Endothelial cell of umbilical vein (primary cell): ENCODE results near the gene HMG20B. TPM values are rescaled to one million over a fixed set of nuclear protein-coding genes. Genes with fewer than 3 reads are reported as not detected.

Experiments
- BruUV-seq: library from RNA; stranded (reverse); fragments of 400-500 nt; replicated peaks from 2 replicates; lab custom pipeline; 2021; lab: Mats Ljungman, UMichigan
- CTCF ChIA-PET: fragments of 300-600, 350-600 bp; sonication (Branson Sonifier 250); formaldehyde crosslinking; loops from one replicate; lab custom pipeline; 2021; ENCODE audit warnings: antibody characterized with exemption, inconsistent platforms; lab: Charles Lee
- POLR2A ChIA-PET: fragments of 300-600, 350-600 bp; sonication (Branson Sonifier 250); formaldehyde crosslinking; loops from one replicate; lab custom pipeline; 2021; ENCODE audit warnings: antibody characterized with exemption, inconsistent platforms; lab: Charles Lee
- DNase-seq: peaks from one replicate; pipeline ENCODE4 v3.0.0-alpha.2; 2011; ENCODE audit warnings: low read depth, low spot score
- FAIRE-seq: peaks from 2 replicates; lab custom pipeline; 2011; peaks lifted over from hg19 to GRCh38; lab: Jason Lieb, UNC
- H2AFZ ChIP-seq: 2 replicates; pipeline ENCODE4 v1.6.0; 2012; ENCODE audit warnings: low read depth, low read length, control low read depth, inconsistent platforms
- H3K27ac ChIP-seq: 2 replicates; pipeline ENCODE4 v1.5.1; 2011; ENCODE audit warnings: low read depth, mild to moderate bottlenecking, control low read depth, low read length, moderate library complexity; ENCODE audit not compliant: insufficient read depth
- H3K27me3 ChIP-seq, 2 experiments: 2 replicates each; pipeline versions ENCODE4 v1.6.0 to v1.6.1; 2011; ENCODE audit warnings: low read length in 2 of 2, mixed read lengths in 1 of 2; ENCODE audit not compliant: control insufficient read depth in 2 of 2, insufficient read depth in 2 of 2
- H3K36me3 ChIP-seq, 2 experiments: 2 replicates in 1 of 2; 3 replicates in 1 of 2; pipeline ENCODE4 v1.5.1; 2011; ENCODE audit warnings: low read length in 2 of 2, mild to moderate bottlenecking in 1 of 2, moderate library complexity in 1 of 2; ENCODE audit not compliant: control insufficient read depth in 2 of 2, insufficient read depth in 2 of 2; ENCODE audit errors: extremely low read depth in 1 of 2
- H3K4me1 ChIP-seq: 3 replicates; pipeline ENCODE4 v1.5.1; 2011; ENCODE audit warnings: mild to moderate bottlenecking, low read length; ENCODE audit not compliant: control insufficient read depth, insufficient read depth; ENCODE audit errors: extremely low read depth
- H3K4me2 ChIP-seq: 2 replicates; pipeline ENCODE4 v1.6.1; 2011; ENCODE audit warnings: low read length, control low read depth, mixed read lengths; ENCODE audit not compliant: insufficient read depth
- H3K4me3 ChIP-seq, 3 experiments: fragments of 200-600 bp in 1 of 3; sonication (generic), shearing (Covaris generic) in 1 of 3; replicated peaks in 1 of 3; 2 replicates each; pipeline ENCODE4 v1.5.1; 2011 to 2016; ENCODE audit warnings: control low read depth in 3 of 3, low read length in 3 of 3, mild to moderate bottlenecking in 2 of 3, inconsistent platforms in 1 of 3, low read depth in 1 of 3, moderate library complexity in 1 of 3; ENCODE audit not compliant: insufficient read depth in 1 of 3
- H3K79me2 ChIP-seq: 2 replicates; pipeline ENCODE4 v1.6.0; 2012; ENCODE audit warnings: low read length, inconsistent platforms; ENCODE audit not compliant: control insufficient read depth, insufficient read depth
- H3K9ac ChIP-seq: replicated peaks from 2 replicates; pipeline ENCODE3; 2011; ENCODE audit warnings: low read length, control low read depth; ENCODE audit not compliant: insufficient read depth; ENCODE audit errors: extremely low read depth
- H3K9me1 ChIP-seq: replicated peaks from 3 replicates; pipeline ENCODE4 v1.6.0; 2011; ENCODE audit warnings: mild to moderate bottlenecking, low read length; ENCODE audit not compliant: control insufficient read depth, insufficient read depth; ENCODE audit errors: extremely low read depth
- H3K9me3 ChIP-seq: replicated peaks from 2 replicates; pipeline ENCODE4 v1.5.1; 2012; ENCODE audit warnings: low read length, inconsistent platforms; ENCODE audit not compliant: control insufficient read depth, insufficient read depth
- H4K20me1 ChIP-seq: replicated peaks from 2 replicates; pipeline ENCODE3; 2011; ENCODE audit warnings: mild to moderate bottlenecking, low read length; ENCODE audit not compliant: control insufficient read depth, insufficient read depth; ENCODE audit errors: extremely low read depth
- EZH2 ChIP-seq: IDR thresholded peaks from 2 replicates; pipeline ENCODE4 v1.6.1; 2012; ENCODE audit warnings: borderline replicate concordance, low read depth, mild to moderate bottlenecking, moderate library complexity, low read length, inconsistent platforms; ENCODE audit not compliant: severe bottlenecking
- FOS ChIP-seq: IDR thresholded peaks from 2 replicates; pipeline ENCODE4 v1.6.1; 2011; ENCODE audit warnings: mild to moderate bottlenecking, low read length, moderate library complexity, borderline replicate concordance; ENCODE audit not compliant: insufficient read depth
- GATA2 ChIP-seq: IDR thresholded peaks from 2 replicates; pipeline ENCODE4 v1.7.0; 2011; ENCODE audit warnings: low read depth, mild to moderate bottlenecking, moderate library complexity, mixed read lengths, low read length; ENCODE audit not compliant: insufficient read length, insufficient read depth
- JUN ChIP-seq: IDR thresholded peaks from 2 replicates; pipeline ENCODE4 v1.6.1; 2011; ENCODE audit warnings: borderline replicate concordance, low read depth; ENCODE audit not compliant: insufficient read length, insufficient read depth
- MYC ChIP-seq: IDR thresholded peaks from one replicate; pipeline ENCODE4 v1.6.1; 2011; ENCODE audit warnings: mild to moderate bottlenecking, low read depth, low read length
- POLR2A ChIP-seq: IDR thresholded peaks from 2 replicates; pipeline ENCODE4 v1.6.1; 2012; ENCODE audit warnings: low read depth, mild to moderate bottlenecking, control low read depth, low read length
- POLR2AphosphoS5 ChIP-seq: IDR thresholded peaks from 2 replicates; pipeline ENCODE4 v1.6.1; 2012; ENCODE audit warnings: low read depth, mild to moderate bottlenecking, control low read depth, low read length, moderate library complexity; ENCODE audit not compliant: insufficient read depth
- dilution Hi-C: fragments of 300-500 bp; cut with MboI; formaldehyde crosslinking; loops from one replicate; pipeline ENCODE4 v1.15.0; 2019; ENCODE audit warnings: low sequenced_read_pairs; ENCODE audit not compliant: extremely low pct_ligation_motif_present
- intact Hi-C: fragments of 100-400 bp; cut with micrococcal nuclease; formaldehyde crosslinking; loops from one replicate; pipeline ENCODE4 v1.10.0; 2022
- polyA plus RNA-seq, 4 experiments: library from polyadenylated mRNA; depleted of rRNA in 3 of 4; stranded (reverse) in 3 of 4; unstranded in 1 of 4; fragments of >200 nt; gene quantifications; 2 replicates each; pipeline versions ENCODE4 v1.2.1 to v1.2.3, GENCODE V29; 2011 to 2012; ENCODE audit warnings: missing spikeins in 1 of 4
- total RNA-seq: library from RNA; stranded (reverse); gene quantifications from 2 replicates; pipeline ENCODE4 v1.2.3, GENCODE V29; 2021
- TF ChIP-seq, protein P1 (sequence below), 2 donors: IDR thresholded peaks; 1 replicate in 1 of 2; 2 replicates in 1 of 2; pipeline ENCODE4 v1.5.1; 2011; ENCODE audit warnings: low read length in 2 of 2, mild to moderate bottlenecking in 2 of 2, moderate library complexity in 2 of 2, control low read depth in 1 of 2, inconsistent platforms in 1 of 2, low read depth in 1 of 2; ENCODE audit not compliant: insufficient read depth in 1 of 2; ENCODE audit errors: extremely low read depth in 1 of 2
- TF ChIP-seq, protein P2 (sequence below): IDR thresholded peaks from 2 replicates; pipeline ENCODE4 v1.6.1; 2011; ENCODE audit not compliant: insufficient read depth, insufficient read length

HMG20B gene
- total and polyA plus RNA-seq, 2 donors (not counting 3 experiments of a cell fraction or from before 2014, with no cell fraction given) = 53.2 to 98.2 TPM

DNA sequence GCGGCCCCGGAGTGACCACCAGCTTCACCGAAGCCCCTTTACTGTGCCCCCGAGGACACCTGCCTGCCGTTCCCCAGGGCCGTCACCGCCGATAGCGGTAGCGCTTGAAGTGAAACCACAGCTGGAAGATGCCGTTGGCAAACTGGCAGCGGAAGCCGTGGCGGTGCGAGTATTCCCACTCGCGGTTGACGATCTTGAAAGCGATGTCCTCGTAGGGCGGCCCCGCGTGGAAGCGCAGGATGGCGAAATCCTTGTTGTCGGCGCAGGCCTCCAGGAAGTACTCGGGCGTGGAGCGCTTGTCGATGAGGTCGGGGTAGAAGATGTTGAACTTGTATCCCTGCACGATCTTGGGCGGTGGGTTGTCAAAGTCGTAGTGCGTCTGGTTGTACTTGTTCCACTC lies 39.1 kb downstream of the HMG20B start:
- intact Hi-C loops = no loop called here
- dilution Hi-C loops = no loop called here

More for the DNA sequence above, 39.1 kb downstream of the HMG20B start:
- TF ChIP-seq EZH2 (no peak), GATA2 (no peak), JUN (no peak), MYC (no peak), FOS (no peak), POLR2A (no peak), POLR2AphosphoS5 (no peak)
- TF ChIP-seq, protein P1, sequence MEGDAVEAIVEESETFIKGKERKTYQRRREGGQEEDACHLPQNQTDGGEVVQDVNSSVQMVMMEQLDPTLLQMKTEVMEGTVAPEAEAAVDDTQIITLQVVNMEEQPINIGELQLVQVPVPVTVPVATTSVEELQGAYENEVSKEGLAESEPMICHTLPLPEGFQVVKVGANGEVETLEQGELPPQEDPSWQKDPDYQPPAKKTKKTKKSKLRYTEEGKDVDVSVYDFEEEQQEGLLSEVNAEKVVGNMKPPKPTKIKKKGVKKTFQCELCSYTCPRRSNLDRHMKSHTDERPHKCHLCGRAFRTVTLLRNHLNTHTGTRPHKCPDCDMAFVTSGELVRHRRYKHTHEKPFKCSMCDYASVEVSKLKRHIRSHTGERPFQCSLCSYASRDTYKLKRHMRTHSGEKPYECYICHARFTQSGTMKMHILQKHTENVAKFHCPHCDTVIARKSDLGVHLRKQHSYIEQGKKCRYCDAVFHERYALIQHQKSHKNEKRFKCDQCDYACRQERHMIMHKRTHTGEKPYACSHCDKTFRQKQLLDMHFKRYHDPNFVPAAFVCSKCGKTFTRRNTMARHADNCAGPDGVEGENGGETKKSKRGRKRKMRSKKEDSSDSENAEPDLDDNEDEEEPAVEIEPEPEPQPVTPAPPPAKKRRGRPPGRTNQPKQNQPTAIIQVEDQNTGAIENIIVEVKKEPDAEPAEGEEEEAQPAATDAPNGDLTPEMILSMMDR (IDR thresholded peaks at IDR 0.05; ENCODE audit: extremely low read depth in 1 of 2, insufficient read depth in 1 of 2, low read depth in 1 of 2, low read length in 2 of 2) = no peak
- TF ChIP-seq, protein P2, sequence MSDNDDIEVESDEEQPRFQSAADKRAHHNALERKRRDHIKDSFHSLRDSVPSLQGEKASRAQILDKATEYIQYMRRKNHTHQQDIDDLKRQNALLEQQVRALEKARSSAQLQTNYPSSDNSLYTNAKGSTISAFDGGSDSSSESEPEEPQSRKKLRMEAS = no peak
- H3K27ac ChIP-seq = no peak overlapping the region
- no peak for FAIRE-seq
- H3K4me3 ChIP-seq = no peak overlapping the region
- POLR2A ChIA-PET = no interaction called here
- H3K36me3 ChIP-seq = peaks cover 0 to 15% of the 10 kb centered on the region in 2 experiments
- no peak overlapping the region for H3K9ac ChIP-seq
- H3K79me2 ChIP-seq = no peaks in the 10 kb centered on the region
- TSS peak; percentile 41 for BruUV-seq
- CTCF ChIA-PET = no interaction called here
- H3K4me1 ChIP-seq = peaks cover 20% of the 10 kb centered on the region
- H4K20me1 ChIP-seq = no peaks in the 10 kb centered on the region
- no peaks in the 10 kb centered on the region for H3K9me3 ChIP-seq
- H3K27me3 ChIP-seq = no peaks in the 10 kb centered on the region
- no peak for DNase-seq
- no peak overlapping the region for H3K4me2 ChIP-seq
- no peaks in the 10 kb centered on the region for H3K9me1 ChIP-seq
- no peak overlapping the region for H2AFZ ChIP-seq
